Measurements from ENCODE around the gene SCNN1A.

DNA sequence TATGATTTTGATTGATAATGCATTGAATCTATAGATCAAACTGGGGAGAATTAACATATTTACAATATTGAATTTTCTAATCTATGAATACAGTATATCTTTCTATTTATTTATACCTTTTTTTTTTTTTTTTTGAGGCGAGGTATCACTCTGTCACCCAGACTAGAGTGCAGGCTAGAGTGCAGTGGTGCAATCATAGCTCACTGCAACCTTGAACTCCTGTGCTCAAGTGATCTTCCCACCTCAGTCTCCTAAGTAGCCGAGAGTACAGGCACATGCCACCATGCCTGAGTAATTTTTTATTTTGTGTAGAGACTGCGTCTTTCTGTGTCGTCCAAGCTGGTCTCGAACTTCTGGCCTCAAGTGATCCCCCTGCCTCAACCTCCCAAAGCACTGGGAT is 29.0 kb upstream of the SCNN1A start:
- no peak for TF ChIP-seq POLR2A (IDR thresholded peaks at IDR 0.05)
- TF ChIP-seq, protein P1, sequence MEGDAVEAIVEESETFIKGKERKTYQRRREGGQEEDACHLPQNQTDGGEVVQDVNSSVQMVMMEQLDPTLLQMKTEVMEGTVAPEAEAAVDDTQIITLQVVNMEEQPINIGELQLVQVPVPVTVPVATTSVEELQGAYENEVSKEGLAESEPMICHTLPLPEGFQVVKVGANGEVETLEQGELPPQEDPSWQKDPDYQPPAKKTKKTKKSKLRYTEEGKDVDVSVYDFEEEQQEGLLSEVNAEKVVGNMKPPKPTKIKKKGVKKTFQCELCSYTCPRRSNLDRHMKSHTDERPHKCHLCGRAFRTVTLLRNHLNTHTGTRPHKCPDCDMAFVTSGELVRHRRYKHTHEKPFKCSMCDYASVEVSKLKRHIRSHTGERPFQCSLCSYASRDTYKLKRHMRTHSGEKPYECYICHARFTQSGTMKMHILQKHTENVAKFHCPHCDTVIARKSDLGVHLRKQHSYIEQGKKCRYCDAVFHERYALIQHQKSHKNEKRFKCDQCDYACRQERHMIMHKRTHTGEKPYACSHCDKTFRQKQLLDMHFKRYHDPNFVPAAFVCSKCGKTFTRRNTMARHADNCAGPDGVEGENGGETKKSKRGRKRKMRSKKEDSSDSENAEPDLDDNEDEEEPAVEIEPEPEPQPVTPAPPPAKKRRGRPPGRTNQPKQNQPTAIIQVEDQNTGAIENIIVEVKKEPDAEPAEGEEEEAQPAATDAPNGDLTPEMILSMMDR (IDR thresholded peaks at IDR 0.05): no peak
